HG02623 (cell line): Measurements from ENCODE around the gene RPTOR.

Experiments used
- ATAC-seq: cut with Tn5 transposase; IDR thresholded peaks from one replicate; pipeline ENCODE4 v1.9.1; 2021; ENCODE audit warnings: moderate library complexity; ENCODE audit not compliant: unreplicated experiment

The RPTOR gene

GRCh38 chr17:81002013-81002384, 457.4 kb downstream of the RPTOR start:
- ATAC-seq: no peak

DNA sequence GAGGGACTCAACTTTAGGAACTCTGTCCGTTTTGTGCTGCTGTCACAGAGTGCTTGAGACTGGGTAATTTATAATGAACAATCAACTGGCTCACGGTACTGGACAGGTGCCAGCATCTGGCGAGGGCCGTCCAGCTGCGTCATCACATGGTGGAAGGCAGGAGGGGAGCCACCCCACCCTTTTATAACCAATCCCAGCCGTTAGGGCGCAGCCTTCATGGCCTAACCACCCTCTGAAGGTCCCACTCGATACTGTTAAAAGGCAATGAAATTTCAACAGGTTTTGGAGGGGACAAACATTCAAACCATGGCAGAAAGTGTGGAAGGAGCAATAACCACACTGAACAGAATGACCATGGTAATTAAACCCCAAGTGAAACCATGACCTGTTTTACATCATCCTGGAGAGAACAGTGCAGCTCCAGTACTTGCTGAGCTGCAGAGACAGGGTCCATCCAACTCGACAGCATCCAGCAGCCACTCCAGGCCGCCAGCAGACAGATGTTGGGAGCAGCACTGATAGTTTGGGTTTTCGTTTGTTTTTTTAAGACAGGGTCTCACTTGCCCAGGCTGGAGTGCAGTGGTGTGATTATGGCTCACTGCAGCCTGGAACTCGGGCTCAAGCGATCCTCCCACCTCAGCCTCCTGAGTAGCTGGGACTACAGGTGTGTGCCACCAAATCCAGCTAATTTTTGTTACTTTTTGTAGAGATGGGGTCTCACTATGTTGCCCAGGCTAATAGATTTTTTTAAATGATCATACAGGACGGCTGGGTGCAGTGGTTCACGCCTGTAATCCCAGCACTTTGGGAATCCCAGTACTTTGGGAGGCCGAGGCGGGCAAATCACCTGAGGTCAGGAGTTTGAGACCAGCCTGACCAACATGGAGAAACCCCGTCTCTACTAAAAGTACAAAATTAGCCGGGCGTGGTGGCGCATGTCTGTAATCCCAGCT, 458.0 kb downstream of the RPTOR start:
- no peak for ATAC-seq

- no peak for ATAC-seq
Observed at GRCh38 chr17:81003711-81004475, 459.3 kb downstream of the RPTOR start.

GRCh38 chr17:81006891-81007290, 462.3 kb downstream of the RPTOR start:
- no peak for ATAC-seq

GRCh38 chr17:81008140-81008539, 463.5 kb downstream of the RPTOR start:
- ATAC-seq: no peak

GRCh38 chr17:81009136-81009535, 464.5 kb downstream of the RPTOR start:
- no peak for ATAC-seq

- no peak for ATAC-seq
Observed at GRCh38 chr17:81010935-81011334, 466.3 kb downstream of the RPTOR start.

DNA sequence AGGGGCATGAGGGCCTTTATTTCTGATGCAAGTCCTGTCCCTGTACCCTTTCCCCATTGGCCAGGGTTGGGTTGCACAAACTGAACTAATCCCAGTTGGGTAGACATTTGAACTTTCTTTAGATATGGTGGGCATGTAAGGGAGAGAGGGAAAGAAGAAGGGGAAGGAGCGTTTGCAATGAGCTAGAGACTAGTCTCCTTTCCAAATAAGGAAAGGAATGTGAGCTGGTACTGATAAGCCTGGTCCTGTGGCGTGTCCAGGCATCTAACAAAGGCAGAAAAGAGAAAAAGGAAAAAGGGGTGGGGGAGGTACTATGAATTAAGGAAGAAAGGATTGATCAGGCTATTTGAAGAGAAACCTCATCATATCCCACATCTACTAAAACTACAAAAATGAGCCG, 467.3 kb downstream of the RPTOR start:
- ATAC-seq: no peak

GRCh38 chr17:81012574-81013447, 468.2 kb downstream of the RPTOR start:
- no peak for ATAC-seq

DNA sequence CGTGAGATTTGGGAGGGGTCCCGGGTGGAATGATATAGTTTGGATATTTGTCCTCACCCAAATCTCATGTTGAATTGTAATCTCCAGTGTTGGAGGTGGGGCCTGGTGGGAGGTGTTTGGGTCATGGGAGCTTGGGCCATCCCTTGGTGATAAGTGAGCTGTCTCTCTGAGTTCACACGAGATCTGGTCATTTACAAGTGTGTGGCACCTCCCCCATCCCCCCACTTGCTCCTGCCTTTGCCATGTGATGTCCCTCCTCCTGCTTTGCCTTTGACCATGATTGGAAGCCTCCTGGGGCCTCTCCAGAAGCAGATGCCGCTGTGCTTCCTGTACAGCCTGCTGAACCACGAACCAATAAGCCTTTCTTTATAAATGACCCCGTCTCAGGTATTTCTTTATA, 469.0 kb downstream of the RPTOR start:
- no peak for ATAC-seq

- no peak for ATAC-seq
Observed at GRCh38 chr17:81015136-81015535, 470.5 kb downstream of the RPTOR start.
